OCI-LY7 (cell line): ENCODE measurements around the gene FDPS.

ENCODE experiments used
- CTCF ChIP-seq: fragments of 200-600 bp; sonication (generic); conservative IDR thresholded peaks from 2 replicates; pipeline ENCODE4 v1.5.1; 2014; ENCODE audit warnings: mild to moderate bottlenecking, antibody characterized with exemption, low read length, moderate library complexity, mixed read lengths
- EZH2phosphoT487 ChIP-seq: fragments of 200-600 bp; sonication (generic); IDR thresholded peaks from 2 replicates; pipeline ENCODE4 v1.6.1; 2018; ENCODE audit warnings: low read depth, borderline replicate concordance, mild to moderate bottlenecking, mixed run types, antibody characterized with exemption, low read length, moderate library complexity, mixed read lengths

GRCh38 chr1:155294520-155295182 is 14.0 kb upstream of the FDPS start:
- TF ChIP-seq CTCF (no peak), EZH2phosphoT487 (no peak)
